Fibroblast of villous mesenchyme (primary cell): ENCODE results near the gene ANKRD11. TPM values are rescaled to one million over a fixed set of nuclear protein-coding genes. Genes with fewer than 3 reads are reported as not detected.
"Not testable (repeated sequence)": the region's sequence is repeated elsewhere in the genome, so short reads cannot be mapped to it uniquely, and the experiment has no call there.

Experiments used
- DNase-seq: peaks from one replicate; pipeline ENCODE4 v3.0.0-alpha.2; 2010; ENCODE audit warnings: low read depth
- H3K4me3 ChIP-seq: 2 replicates; pipeline ENCODE4 v1.5.1; 2011; ENCODE audit warnings: low read depth, mild to moderate bottlenecking, low read length
- total RNA-seq: library from RNA; depleted of rRNA; stranded (reverse); fragments of >200 nt; gene quantifications from 2 replicates; pipeline ENCODE4 v1.2.3, GENCODE V29; 2012
- TF ChIP-seq, protein P1 (sequence below): IDR thresholded peaks from 2 replicates; pipeline ENCODE4 v1.5.1; 2012; ENCODE audit warnings: low read depth, mild to moderate bottlenecking, low read length; ENCODE audit not compliant: insufficient read depth

ANKRD11 gene
- total RNA-seq, 1 donor, result 69.5 TPM

DNA sequence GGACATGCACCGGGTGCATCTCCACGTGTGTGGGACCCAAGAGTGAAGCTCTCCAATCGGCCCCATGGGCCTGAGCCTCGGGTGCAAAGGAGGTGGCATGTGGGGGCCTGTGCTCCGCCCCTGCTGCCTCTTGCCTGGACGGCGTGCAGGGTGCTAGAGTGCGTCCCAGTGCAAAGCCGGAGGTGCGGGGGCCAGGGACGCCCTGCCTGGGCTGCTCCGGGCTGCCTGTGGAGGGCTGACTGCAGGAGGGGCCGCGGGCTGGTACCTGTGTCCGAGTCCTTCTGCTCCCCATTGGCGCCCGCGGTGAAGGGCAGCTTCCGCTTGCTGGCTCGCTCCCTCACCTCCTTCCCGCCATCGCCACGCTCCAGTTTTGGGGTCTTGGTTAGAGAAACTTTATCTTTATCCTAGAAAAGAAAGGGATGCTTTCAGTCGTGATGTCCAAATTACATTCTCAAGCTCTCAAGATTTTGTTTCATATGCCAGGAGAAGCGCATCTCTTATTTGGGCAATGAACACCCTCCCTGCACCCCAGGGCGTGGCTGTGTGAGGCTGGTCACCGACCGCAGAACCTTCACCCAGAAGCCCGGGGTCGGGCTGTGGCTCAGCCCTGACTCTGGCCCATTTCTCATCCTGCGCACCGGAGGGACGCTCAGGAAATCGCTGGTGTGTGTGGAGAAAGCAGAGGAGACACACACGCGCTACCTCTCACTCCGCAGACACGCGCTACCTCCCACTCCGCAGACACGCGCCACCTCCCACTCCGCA, 185.2 kb downstream of the ANKRD11 start:
- TF ChIP-seq, protein P1, sequence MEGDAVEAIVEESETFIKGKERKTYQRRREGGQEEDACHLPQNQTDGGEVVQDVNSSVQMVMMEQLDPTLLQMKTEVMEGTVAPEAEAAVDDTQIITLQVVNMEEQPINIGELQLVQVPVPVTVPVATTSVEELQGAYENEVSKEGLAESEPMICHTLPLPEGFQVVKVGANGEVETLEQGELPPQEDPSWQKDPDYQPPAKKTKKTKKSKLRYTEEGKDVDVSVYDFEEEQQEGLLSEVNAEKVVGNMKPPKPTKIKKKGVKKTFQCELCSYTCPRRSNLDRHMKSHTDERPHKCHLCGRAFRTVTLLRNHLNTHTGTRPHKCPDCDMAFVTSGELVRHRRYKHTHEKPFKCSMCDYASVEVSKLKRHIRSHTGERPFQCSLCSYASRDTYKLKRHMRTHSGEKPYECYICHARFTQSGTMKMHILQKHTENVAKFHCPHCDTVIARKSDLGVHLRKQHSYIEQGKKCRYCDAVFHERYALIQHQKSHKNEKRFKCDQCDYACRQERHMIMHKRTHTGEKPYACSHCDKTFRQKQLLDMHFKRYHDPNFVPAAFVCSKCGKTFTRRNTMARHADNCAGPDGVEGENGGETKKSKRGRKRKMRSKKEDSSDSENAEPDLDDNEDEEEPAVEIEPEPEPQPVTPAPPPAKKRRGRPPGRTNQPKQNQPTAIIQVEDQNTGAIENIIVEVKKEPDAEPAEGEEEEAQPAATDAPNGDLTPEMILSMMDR, result no peak
- no peak overlapping the region for H3K4me3 ChIP-seq
- no peak for DNase-seq

DNA sequence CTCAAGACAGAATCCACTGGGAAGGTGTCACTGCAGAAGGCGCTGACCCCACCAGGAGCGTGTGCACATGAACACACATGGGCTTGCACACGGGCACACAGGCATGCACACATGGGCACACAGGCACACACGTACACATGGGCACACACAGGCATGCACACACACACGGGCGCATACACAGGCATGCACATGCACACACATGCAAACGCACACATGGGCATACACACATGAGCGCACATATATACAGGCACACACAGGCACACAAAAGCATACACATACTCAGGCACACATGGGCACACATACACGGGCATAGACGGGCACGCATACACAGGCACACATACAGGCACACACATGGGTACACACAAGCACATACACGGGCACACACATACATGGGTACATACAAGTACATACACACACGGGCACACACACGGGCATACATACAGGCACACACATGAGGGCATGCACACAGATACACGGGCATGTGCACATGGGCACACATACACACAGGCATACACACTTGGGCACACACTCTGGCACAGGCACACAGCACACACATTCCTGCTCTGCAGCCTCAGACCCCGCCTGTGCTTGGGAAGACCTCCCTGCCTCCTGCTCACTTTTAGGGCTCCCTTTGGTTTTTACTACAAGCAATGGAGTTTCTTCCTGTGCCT, 186.0 kb downstream of the ANKRD11 start:
- DNase-seq, result no peak
- TF ChIP-seq, protein P1, result no peak
- no peak overlapping the region for H3K4me3 ChIP-seq

DNA sequence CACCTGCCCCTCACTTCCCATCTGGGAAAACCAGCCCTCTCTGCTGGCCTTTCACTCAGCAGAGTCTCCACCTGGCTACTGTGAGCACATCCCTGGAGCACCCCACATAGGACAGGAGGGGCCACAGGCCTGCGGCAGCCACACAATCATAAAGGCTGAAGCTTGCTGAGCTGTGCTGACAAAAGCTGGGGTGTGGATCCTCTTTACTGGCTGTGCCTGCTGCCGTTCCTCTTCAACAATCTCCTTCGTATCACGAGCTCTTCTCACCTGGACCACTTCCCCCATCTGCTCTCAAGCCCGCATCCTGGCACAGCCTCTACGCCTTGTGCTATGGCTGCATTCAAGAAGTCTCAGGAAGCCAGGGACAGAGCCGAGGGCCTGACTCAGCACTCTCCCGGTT, 186.7 kb downstream of the ANKRD11 start:
- TF ChIP-seq, protein P1, result no peak
- no peak for DNase-seq
- H3K4me3 ChIP-seq, result no peak overlapping the region

DNA sequence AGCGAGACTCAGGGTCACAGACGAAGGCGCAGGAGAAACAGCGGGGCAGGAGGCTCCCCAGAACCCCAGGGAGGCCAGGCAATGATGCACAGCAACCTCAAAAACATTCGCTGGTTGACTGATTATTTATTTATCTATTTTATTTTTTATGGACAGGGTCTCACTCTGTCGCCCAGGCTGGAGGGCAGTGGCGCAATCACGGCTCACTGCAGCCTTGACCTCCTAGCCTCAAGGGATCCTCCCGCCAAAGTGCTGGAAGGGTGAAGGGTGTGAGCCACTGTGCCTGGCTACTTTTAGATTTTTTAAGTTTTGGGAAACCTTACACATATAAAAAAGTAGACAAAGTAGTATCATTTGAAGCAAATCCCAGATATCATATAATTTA, 189.4 kb downstream of the ANKRD11 start:
- no peak overlapping the region for H3K4me3 ChIP-seq
- peak; percentile 20 for DNase-seq
- TF ChIP-seq, protein P1, result no peak

DNA sequence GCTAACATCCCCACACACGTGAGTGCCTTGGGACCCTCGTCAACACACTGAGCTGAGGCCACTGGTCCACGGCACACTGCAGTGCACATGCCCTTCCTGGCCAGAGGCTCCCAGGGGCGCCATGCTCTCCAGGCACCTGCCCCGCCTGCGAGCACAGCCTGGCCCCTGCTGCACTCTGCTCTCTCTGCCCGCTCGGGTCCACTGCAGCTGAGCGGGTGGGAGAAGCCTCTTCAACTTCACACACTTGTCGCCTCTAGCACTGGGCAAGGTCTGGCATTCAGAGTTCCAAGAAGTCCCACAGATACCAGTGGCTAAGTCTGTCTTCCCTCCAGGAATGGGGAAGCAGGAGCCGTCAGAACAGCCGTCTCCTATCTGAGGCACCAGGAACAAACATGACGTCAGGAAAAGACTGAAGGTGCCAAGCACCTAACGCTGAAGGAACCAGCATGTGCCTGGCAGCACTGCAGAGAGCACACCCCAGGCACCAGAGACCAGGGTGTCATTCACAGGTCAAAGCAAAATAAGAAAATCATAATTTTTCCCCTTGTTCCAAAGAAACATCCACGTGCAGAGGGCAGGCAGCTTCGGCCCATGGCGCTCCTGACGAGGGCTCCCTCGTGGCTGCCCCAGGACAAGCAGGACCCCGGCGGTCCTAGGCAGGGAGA, 189.9 kb downstream of the ANKRD11 start:
- H3K4me3 ChIP-seq, result no peak overlapping the region
- TF ChIP-seq, protein P1, result no peak
- peak; percentile 68 for DNase-seq

DNA sequence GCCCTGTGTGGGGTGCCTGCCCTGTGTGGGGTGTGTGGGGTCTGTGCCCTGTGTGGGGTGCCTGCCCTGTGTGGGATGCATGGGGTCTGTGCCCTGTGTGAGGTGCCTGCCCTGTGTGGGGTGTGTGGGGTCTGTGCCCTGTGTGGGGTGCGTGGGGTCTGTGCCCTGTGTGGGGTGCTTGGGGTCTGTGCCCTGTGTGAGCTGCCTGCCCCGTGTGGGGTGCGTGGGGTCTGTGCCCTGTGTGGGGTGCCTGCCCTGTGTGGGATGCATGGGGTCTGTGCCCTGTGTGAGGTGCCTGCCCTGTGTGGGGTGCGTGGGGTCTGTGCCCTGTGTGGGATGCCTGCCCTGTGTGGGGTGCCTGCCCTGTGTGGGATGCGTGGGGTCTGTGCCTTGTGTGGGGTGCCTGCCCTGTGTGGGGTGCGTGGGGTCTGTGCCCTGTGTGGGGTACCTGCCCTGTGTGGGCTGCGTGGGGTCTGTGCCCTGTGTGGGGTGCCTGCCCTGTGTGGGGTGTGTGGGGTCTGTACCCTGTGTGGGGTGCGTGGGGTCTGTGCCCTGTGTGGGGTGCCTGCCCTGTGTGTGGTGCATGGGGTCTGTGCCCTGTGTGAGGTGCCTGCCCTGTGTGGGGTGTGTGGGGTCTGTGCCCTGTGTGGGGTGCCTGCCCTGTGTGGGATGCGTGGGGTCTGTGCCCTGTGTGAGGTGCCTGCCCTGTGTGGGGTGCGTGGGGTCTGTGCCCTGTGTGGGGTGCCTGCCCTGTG, 190.8 kb downstream of the ANKRD11 start:
- H3K4me3 ChIP-seq, DNase-seq: not testable (repeated sequence)
